A673 (cell line): ENCODE data around the gene TSPAN3. TPM values are rescaled to one million over a fixed set of nuclear protein-coding genes. Genes with fewer than 3 reads are reported as not detected.

Experiments used
- Bru-seq: library from RNA; stranded (reverse); fragments of 400-500 nt; gene quantifications from one replicate; lab custom pipeline; 2021; lab: Mats Ljungman, UMichigan
- BruChase-seq, 2 experiments: library from RNA; stranded (reverse); fragments of 400-500 nt; gene quantifications; one replicate each; lab custom pipeline; 2021; lab: Mats Ljungman, UMichigan
- BruUV-seq: library from RNA; stranded (reverse); fragments of 400-500 nt; replicated peaks from 2 replicates; lab custom pipeline; 2021; lab: Mats Ljungman, UMichigan
- CTCF ChIA-PET: fragments of 300-600 bp; sonication (Branson Sonifier 250); formaldehyde crosslinking; loops from one replicate; lab custom pipeline; 2022; ENCODE audit warnings: antibody characterized with exemption; lab: Charles Lee
- POLR2A ChIA-PET: fragments of 300-600 bp; sonication (Branson Sonifier 250); formaldehyde crosslinking; loops from one replicate; lab custom pipeline; 2022; ENCODE audit warnings: antibody characterized with exemption; ENCODE audit not compliant: low non-redundant PET; lab: Charles Lee
- DNase-seq: peaks from one replicate; pipeline ENCODE4 v3.0.0-alpha.2; 2015; ENCODE audit warnings: low spot score
- H3K27ac ChIP-seq: fragments of 200-600 bp; sonication (generic); 2 replicates; pipeline ENCODE4 v1.5.1; 2016; ENCODE audit warnings: mixed run types, low read depth, mild to moderate bottlenecking, mixed read lengths, antibody characterized with exemption, low read length; ENCODE audit not compliant: poor library complexity, severe bottlenecking
- H3K27me3 ChIP-seq: fragments of 200-600 bp; sonication (generic); replicated peaks from 2 replicates; pipeline ENCODE4 v1.6.1; 2017; ENCODE audit warnings: mixed run types, low read depth, mild to moderate bottlenecking, mixed read lengths, antibody characterized with exemption, low read length; ENCODE audit not compliant: insufficient read depth, poor library complexity
- H3K36me3 ChIP-seq: fragments of 200-600 bp; sonication (generic); 2 replicates; pipeline ENCODE4 v1.6.1; 2016; ENCODE audit warnings: mixed run types, mild to moderate bottlenecking, mixed read lengths, antibody characterized with exemption, low read length; ENCODE audit not compliant: insufficient read depth, poor library complexity, severe bottlenecking
- H3K4me1 ChIP-seq: fragments of 200-600 bp; sonication (generic); 2 replicates; pipeline ENCODE4 v1.6.1; 2017; ENCODE audit warnings: mixed run types, mild to moderate bottlenecking, mixed read lengths, antibody characterized with exemption, low read length; ENCODE audit not compliant: insufficient read depth, poor library complexity, severe bottlenecking
- H3K4me3 ChIP-seq: fragments of 200-600 bp; sonication (generic); 2 replicates; pipeline ENCODE4 v1.5.1; 2016; ENCODE audit warnings: low read depth, mixed run types, mild to moderate bottlenecking, mixed read lengths, low read length; ENCODE audit not compliant: poor library complexity, severe bottlenecking
- H3K9me3 ChIP-seq: fragments of 200-600 bp; sonication (generic); 2 replicates; pipeline ENCODE4 v1.6.1; 2016; ENCODE audit warnings: mixed run types, low read depth, mild to moderate bottlenecking, mixed read lengths, antibody characterized with exemption, low read length; ENCODE audit not compliant: poor library complexity, severe bottlenecking
- CTCF ChIP-seq: fragments of 300-800, 200-600 bp; sonication (generic); conservative IDR thresholded peaks from 2 replicates; pipeline ENCODE4 v1.5.1; 2017; ENCODE audit warnings: low read depth, mild to moderate bottlenecking, antibody characterized with exemption, low read length, moderate library complexity, mixed read lengths
- EZH2 ChIP-seq: fragments of 200-600 bp; sonication (generic); IDR thresholded peaks from 2 replicates; pipeline ENCODE4 v1.6.1; 2017; ENCODE audit warnings: borderline replicate concordance, low read depth, mild to moderate bottlenecking, mixed read lengths, antibody characterized with exemption, low read length; ENCODE audit not compliant: poor library complexity, severe bottlenecking
- intact Hi-C: fragments of 100-400 bp; cut with micrococcal nuclease; formaldehyde crosslinking; loops from one replicate; pipeline ENCODE4 v1.10.0; 2022; ENCODE audit not compliant: unreplicated experiment
- long read RNA-seq: library from polyadenylated mRNA; stranded (forward); transcript quantifications from one replicate; pipeline ENCODE4 v2.0.0, GENCODE V29; 2022
- total RNA-seq: library from RNA; stranded (reverse); gene quantifications from 2 replicates; pipeline ENCODE4 v1.2.3, GENCODE V29; 2021

TSPAN3 gene
- total RNA-seq (219 and 224 TPM in 2 replicates), Bru-seq, nascent RNA (percentile 93 among the genes with signal in this experiment), BruChase-seq, experiment 1, labeled RNA remaining after a 2-hour chase (percentile 94 among the genes with signal in this experiment), BruChase-seq, experiment 2, labeled RNA remaining after a 6-hour chase (percentile 94 among the genes with signal in this experiment)
- long read RNA-seq, full-length matches to known transcripts, result 504 of 526 reads
- long read RNA-seq, partial matches to known transcripts, result 11 of 526 reads
- long read RNA-seq, other reads (novel, unspliced or antisense), result 11 of 526 reads

GRCh38 chr15:77070495-77071304 is at the start of gene TSPAN3:
TSS of gene TSPAN3 (minus strand) at chr15:77071109. CDS start at chr15:77070954, 155 bp downstream.
- intact Hi-C loops, result no loop called here
- H3K4me1 ChIP-seq, result peaks cover 16% of the 10 kb centered on the region

GRCh38 chr15:77120576-77120975 is 49.7 kb upstream of the TSPAN3 start:
- ChIA-PET POLR2A (no interaction called here), CTCF (interaction anchor here (4.3 kb wide), 1 partner anchor 422 kb away, joined by 40 read pairs; no protein-coding TSS in a partner anchor)
- no TSS peak for BruUV-seq
- intact Hi-C loops, result no loop called here
- TF ChIP-seq EZH2 (no peak), CTCF (no peak)
- no peak for DNase-seq
- Histone ChIP-seq H3K36me3 (peaks cover 1% of the 10 kb centered on the region), H3K4me1 (no peaks in the 10 kb centered on the region), H3K9me3 (no peaks in the 10 kb centered on the region), H3K27ac (no peak overlapping the region), H3K4me3 (no peak overlapping the region), H3K27me3 (no peaks in the 10 kb centered on the region)

More at GRCh38 chr15:77070495-77071304, at the start of gene TSPAN3:
- H3K9me3 ChIP-seq, result no peaks in the 10 kb centered on the region
- no peaks in the 10 kb centered on the region for H3K27me3 ChIP-seq
- BruUV-seq, result no TSS peak
- POLR2A ChIA-PET, result interaction anchor here (0.5 to 0.6 kb wide), 2 partner anchors 27 to 772 kb away, joined by 3 to 6 read pairs; no protein-coding TSS in a partner anchor
- H3K36me3 ChIP-seq, result no peaks in the 10 kb centered on the region
- no peak for TF ChIP-seq CTCF
- TF ChIP-seq EZH2, result no peak
- peak within 1 kb of the TSS; percentile 88 for H3K4me3 ChIP-seq
- CTCF ChIA-PET, result no interaction called here
- DNase-seq, result peak; percentile 97
- H3K27ac ChIP-seq, result peak within 1 kb of the TSS; percentile 91

- Histone ChIP-seq H3K27ac (no peak overlapping the region), H3K4me3 (no peak overlapping the region), H3K4me1 (no peaks in the 10 kb centered on the region), H3K9me3 (no peaks in the 10 kb centered on the region), H3K27me3 (no peaks in the 10 kb centered on the region), H3K36me3 (no peaks in the 10 kb centered on the region)
- ChIA-PET POLR2A (no interaction called here), CTCF (interaction anchor here (1.0 to 4.3 kb wide), 6 partner anchors 378 to 702 kb away, joined by 3 to 40 read pairs (median 4); partner anchors contain the start of gene LINGO1)
- no peak for TF ChIP-seq CTCF
- no peak for TF ChIP-seq EZH2
- BruUV-seq, result no TSS peak
- intact Hi-C loops, result loop anchor here (2.0 to 10.0 kb wide), 5 partner anchors 377 to 755 kb away; partner anchors contain the start of gene LINGO1
- no peak for DNase-seq
These were observed 48.5 kb upstream of the TSPAN3 start for GRCh38 chr15:77119446-77119845.
